ENCODE measurements around the gene TRMT10C. TPM values are rescaled to one million over a fixed set of nuclear protein-coding genes. Genes with fewer than 3 reads are reported as not detected.

Gene TRMT10C
- total and polyA plus RNA-seq, 2 experiments from 2014 or later, result 61.9 to 145 TPM

GRCh38 chr3:101577286-101577685 is 15.6 kb downstream of the TRMT10C start (continued):
- TF ChIP-seq ZNF462 (CRISPR knock-in tag; IDR thresholded peaks at IDR 0.05) (no peak), ETS1 (IDR thresholded peaks at IDR 0.05) (no peak), EZH2 (IDR thresholded peaks at IDR 0.05; ENCODE audit: low read depth, unreplicated experiment) (no peak), POLR2AphosphoS5 (IDR thresholded peaks at IDR 0.05; ENCODE audit: low read depth) (no peak), NANOG (IDR thresholded peaks at IDR 0.05; ENCODE audit: borderline replicate concordance) (no peak)

GRCh38 chr3:101588616-101589015 is 26.9 kb downstream of the TRMT10C start:
- Mint-ChIP-seq H3K36me3 (ENCODE audit: low read depth) (peaks cover 70% of the 10 kb centered on the region), H3K4me1 (no peaks in the 10 kb centered on the region), H3K4me3 (no peak overlapping the region), H3K27ac (no peak overlapping the region), H3K9me3 (no peaks in the 10 kb centered on the region), H3K27me3 (ENCODE audit: insufficient read depth, low read depth, poor library complexity) (no peaks in the 10 kb centered on the region)
- Histone ChIP-seq H3K27me3 (ENCODE audit: insufficient read depth) (no peaks in the 10 kb centered on the region), H3K79me2 (replicated peaks; ENCODE audit: insufficient read depth) (peaks cover 42% of the 10 kb centered on the region), H3K4me3 (no peak overlapping the region), H3K36me3 (ENCODE audit: insufficient read depth) (peaks cover 35% of the 10 kb centered on the region), H2AFZ (no peak overlapping the region), H3F3A (replicated peaks; ENCODE audit: low read depth) (no peaks in the 10 kb centered on the region), H3K4me1 (ENCODE audit: insufficient read depth) (no peaks in the 10 kb centered on the region), H4K20me1 (replicated peaks; ENCODE audit: insufficient read depth) (peaks cover 31% of the 10 kb centered on the region), H3K9me2 (ENCODE audit: insufficient read depth) (no peaks in the 10 kb centered on the region), H3K4me2 (no peak overlapping the region), H3K27ac (ENCODE audit: low read depth) (no peak overlapping the region)
- ATAC-seq (no peak), DNase-seq (ENCODE audit: low spot score) (no peak)
- TF ChIP-seq CREB1 (CRISPR knock-in tag; IDR thresholded peaks at IDR 0.05; ENCODE audit: low read depth) (no peak), ETS1 (IDR thresholded peaks at IDR 0.05) (no peak), CTCF (conservative IDR thresholded peaks at IDR 0.05; ENCODE audit: low read depth in 2 of 2) (no peak), ZNF114 (CRISPR knock-in tag; IDR thresholded peaks at IDR 0.05) (no peak), STAT1 (IDR thresholded peaks at IDR 0.05; ENCODE audit: unreplicated experiment) (no peak)
